Natural killer cell (primary cell): Measurements from ENCODE around the gene EXOC4. TPM values are rescaled to one million over a fixed set of nuclear protein-coding genes. Genes with fewer than 3 reads are reported as not detected.

Experiments
- ATAC-seq, 3 donors: fragments of 150-1000 bp in 2 of 3; fragments of 200-7000 bp in 1 of 3; cut with Tn5 transposase; 1 replicate in 1 of 3; 2 replicates in 2 of 3; pipeline ENCODE4 v1.10.0; 2021; ENCODE audit warnings: mild to moderate bottlenecking in 2 of 3, moderate library complexity in 2 of 3
- DNase-seq, 2 donors: peaks; one replicate each; pipeline versions ENCODE4 v3.0.0 to v3.0.0-alpha.2; 2013 to 2021; ENCODE audit warnings: mixed read lengths in 1 of 2
- H3K27ac ChIP-seq: one replicate; pipeline ENCODE4 v1.5.1; 2013; ENCODE audit warnings: mild to moderate bottlenecking, low read length
- H3K27me3 ChIP-seq: one replicate; pipeline ENCODE4 v1.6.1; 2013; ENCODE audit warnings: low read length; ENCODE audit not compliant: control insufficient read depth, insufficient read depth
- H3K36me3 ChIP-seq: one replicate; pipeline ENCODE4 v1.6.1; 2013; ENCODE audit warnings: low read length; ENCODE audit not compliant: control insufficient read depth, insufficient read depth
- H3K4me1 ChIP-seq: one replicate; pipeline ENCODE4 v1.6.1; 2013; ENCODE audit warnings: low read length; ENCODE audit not compliant: control insufficient read depth, insufficient read depth
- H3K4me3 ChIP-seq: one replicate; pipeline ENCODE4 v1.5.1; 2013; ENCODE audit warnings: low read length
- H3K9me3 ChIP-seq: one replicate; pipeline ENCODE4 v1.6.1; 2013; ENCODE audit warnings: low read length; ENCODE audit not compliant: control insufficient read depth, insufficient read depth
- H3K27ac Mint-ChIP-seq, 2 donors: one replicate each; pipeline ENCODE4 v1.8.0; 2022; ENCODE audit warnings: mild to moderate bottlenecking in 2 of 2, mixed read lengths in 2 of 2, moderate library complexity in 1 of 2
- H3K27me3 Mint-ChIP-seq, 2 donors: one replicate each; pipeline ENCODE4 v1.8.0; 2022; ENCODE audit warnings: low read depth in 2 of 2, mixed read lengths in 2 of 2
- H3K36me3 Mint-ChIP-seq: one replicate; pipeline ENCODE4 v1.8.0; 2022; ENCODE audit warnings: mixed read lengths
- H3K4me1 Mint-ChIP-seq, 2 donors: one replicate each; pipeline ENCODE4 v1.8.0; 2022; ENCODE audit warnings: mixed read lengths in 2 of 2
- H3K4me3 Mint-ChIP-seq: one replicate; pipeline ENCODE4 v1.8.0; 2022; ENCODE audit warnings: mild to moderate bottlenecking, moderate library complexity, mixed read lengths
- H3K9me3 Mint-ChIP-seq, 2 donors: one replicate each; pipeline ENCODE4 v1.8.0; 2022; ENCODE audit warnings: mixed read lengths in 2 of 2
- CTCF ChIP-seq: fragments of 200-600 bp; IDR thresholded peaks from one replicate; pipeline ENCODE4 v1.8.0; 2022; ENCODE audit warnings: antibody characterized with exemption
- WGBS: methylation state at CpG from one replicate; pipeline ENCODE4 v1.1.7; 2013; ENCODE audit warnings: missing lambda C conversion rate; ENCODE audit not compliant: insufficient coverage; 5-methylcytosine and 5-hydroxymethylcytosine counted together
- intact Hi-C: fragments of 100-400 bp; cut with micrococcal nuclease; formaldehyde crosslinking; loops from one replicate; pipeline ENCODE4 v1.14.2; 2022
- total RNA-seq, 4 donors: library from RNA; stranded (reverse); fragments of 120-200 nt in 1 of 4; gene quantifications; one replicate each; pipeline versions ENCODE4 v1.2.3 to v1.2.4, GENCODE V29; 2013 to 2022

Gene EXOC4
- total RNA-seq, 3 donors from 2014 or later (not counting 1 experiment from before 2014, with no cell fraction given) = 105 to 148 (median 123) TPM

- Mint-ChIP-seq H3K36me3 (no peaks in the 10 kb centered on the region), H3K9me3 (no peaks in the 10 kb centered on the region), H3K4me1 (peaks cover 0 to 8% of the 10 kb centered on the region in 2 donors), H3K27me3 (no peaks in the 10 kb centered on the region), H3K27ac (no peak overlapping the region), H3K4me3 (no peak overlapping the region)
- no peak for TF ChIP-seq CTCF
- no peak for DNase-seq
- no peaks in the 10 kb centered on the region for H3K27me3 ChIP-seq
- no peaks in the 10 kb centered on the region for H3K9me3 ChIP-seq
- no peak overlapping the region for H3K27ac ChIP-seq
- ATAC-seq = no peak
- H3K4me3 ChIP-seq = no peak overlapping the region
- no peaks in the 10 kb centered on the region for H3K36me3 ChIP-seq
- H3K4me1 ChIP-seq = no peaks in the 10 kb centered on the region
- WGBS = 100% methylated on average over 3 of the region's 4 CpGs
- intact Hi-C loops = no loop called here
Measured at GRCh38 chr7:133761443-133761842, 508.6 kb downstream of the EXOC4 start.

GRCh38 chr7:133763076-133763640, 510.3 kb downstream of the EXOC4 start:
- no peak overlapping the region for H3K27ac ChIP-seq
- no peak overlapping the region for H3K4me3 ChIP-seq
- ATAC-seq = no peak
- Mint-ChIP-seq H3K27ac (no peak overlapping the region), H3K4me1 (peaks cover 0 to 8% of the 10 kb centered on the region in 2 donors), H3K9me3 (no peaks in the 10 kb centered on the region), H3K36me3 (no peaks in the 10 kb centered on the region), H3K27me3 (no peaks in the 10 kb centered on the region), H3K4me3 (no peak overlapping the region)
- TF ChIP-seq CTCF = no peak
- no peaks in the 10 kb centered on the region for H3K27me3 ChIP-seq
- H3K4me1 ChIP-seq = no peaks in the 10 kb centered on the region
- H3K9me3 ChIP-seq = no peaks in the 10 kb centered on the region
- intact Hi-C loops = no loop called here
- DNase-seq = no peak
- 89% methylated on average over 3 of the region's 3 CpGs for WGBS
- H3K36me3 ChIP-seq = no peaks in the 10 kb centered on the region

- WGBS = no CpG with 5 or more reads among the region's 1 CpG
- intact Hi-C loops = no loop called here
- TF ChIP-seq CTCF = no peak
- DNase-seq (no peak), ATAC-seq (no peak)
- Histone ChIP-seq H3K36me3 (no peaks in the 10 kb centered on the region), H3K27me3 (no peaks in the 10 kb centered on the region), H3K4me3 (no peak overlapping the region), H3K4me1 (no peaks in the 10 kb centered on the region), H3K9me3 (no peaks in the 10 kb centered on the region), H3K27ac (no peak overlapping the region)
- Mint-ChIP-seq H3K4me3 (no peak overlapping the region), H3K4me1 (no peaks in the 10 kb centered on the region), H3K9me3 (no peaks in the 10 kb centered on the region), H3K27ac (no peak overlapping the region), H3K27me3 (no peaks in the 10 kb centered on the region), H3K36me3 (no peaks in the 10 kb centered on the region)
Measured at GRCh38 chr7:133769668-133770067, 516.8 kb downstream of the EXOC4 start.

GRCh38 chr7:133770863-133771492, 518.1 kb downstream of the EXOC4 start:
- Histone ChIP-seq H3K27ac (no peak overlapping the region), H3K4me3 (no peak overlapping the region), H3K9me3 (no peaks in the 10 kb centered on the region), H3K36me3 (no peaks in the 10 kb centered on the region), H3K4me1 (no peaks in the 10 kb centered on the region), H3K27me3 (no peaks in the 10 kb centered on the region)
- intact Hi-C loops = no loop called here
- Mint-ChIP-seq H3K4me3 (no peak overlapping the region), H3K9me3 (no peaks in the 10 kb centered on the region), H3K4me1 (no peaks in the 10 kb centered on the region), H3K27me3 (no peaks in the 10 kb centered on the region), H3K36me3 (no peaks in the 10 kb centered on the region), H3K27ac (no peak overlapping the region)
- TF ChIP-seq CTCF = no peak
- ATAC-seq (no peak), DNase-seq (no peak)
